Breast epithelium (tissue), 4 donors: ENCODE data around the gene SH2B3. TPM values are rescaled to one million over a fixed set of nuclear protein-coding genes. Genes with fewer than 3 reads are reported as not detected.

Experiments
- DNase-seq, 2 donors: peaks; one replicate each; pipeline ENCODE4 v3.0.0-alpha.2; 2019; ENCODE audit warnings: low spot score in 2 of 2
- H3K27ac ChIP-seq, 2 donors: fragments of 200-600 bp; sonication (generic) in 1 of 2; one replicate each; pipeline ENCODE4 v1.5.1; 2016 to 2019; ENCODE audit warnings: mild to moderate bottlenecking in 1 of 2
- H3K27me3 ChIP-seq, 2 donors: fragments of 200-600 bp; sonication (generic) in 1 of 2; one replicate each; pipeline versions ENCODE4 v1.5.1 to v1.6.0; 2017 to 2019; ENCODE audit warnings: control low read depth in 1 of 2, mild to moderate bottlenecking in 1 of 2
- H3K36me3 ChIP-seq: fragments of 200-600 bp; one replicate; pipeline ENCODE4 v1.5.1; 2019
- H3K4me1 ChIP-seq, 2 donors: fragments of 200-600 bp; sonication (generic); one replicate each; pipeline ENCODE4 v1.5.1; 2016 to 2019; ENCODE audit warnings: control low read depth in 1 of 2
- H3K4me3 ChIP-seq, 3 donors: fragments of 200-600 bp; sonication (generic); 1 replicate in 2 of 3; 2 replicates in 1 of 3; pipeline ENCODE4 v1.5.1; 2016 to 2019; ENCODE audit warnings: mild to moderate bottlenecking in 3 of 3, moderate library complexity in 2 of 3
- H3K9me3 ChIP-seq, 2 donors: fragments of 200-600 bp; sonication (generic) in 1 of 2; one replicate each; pipeline ENCODE4 v1.5.1; 2016 to 2019; ENCODE audit warnings: control low read depth in 1 of 2
- CTCF ChIP-seq, 3 donors: fragments of 450-650 bp; IDR thresholded peaks; one replicate each; pipeline ENCODE4 v1.5.1; 2016 to 2017; ENCODE audit warnings: antibody characterized with exemption in 3 of 3, mild to moderate bottlenecking in 3 of 3, moderate library complexity in 3 of 3
- POLR2A ChIP-seq: fragments of 450-650 bp; IDR thresholded peaks from one replicate; pipeline ENCODE4 v1.6.1; 2016; ENCODE audit warnings: antibody characterized with exemption, mild to moderate bottlenecking, moderate library complexity
- POLR2AphosphoS5 ChIP-seq, 3 donors: sonication (generic); formaldehyde crosslinking; IDR thresholded peaks; one replicate each; pipeline ENCODE4 v1.6.1; 2017; ENCODE audit warnings: antibody characterized with exemption in 3 of 3
- intact Hi-C: fragments of 100-400 bp; cut with DNase I; formaldehyde crosslinking; loops from one replicate; pipeline ENCODE4 v1.15.1; 2023; ENCODE audit warnings: low total_unique reads
- total RNA-seq, 3 donors: library from RNA; depleted of rRNA; stranded (reverse); fragments of >200 nt; gene quantifications; one replicate each; pipeline ENCODE4 v1.1.0, GENCODE V29; 2016

Gene SH2B3
- total RNA-seq, 3 donors from 2014 or later, result 13.9 to 27.4 (median 17.4) TPM

- Histone ChIP-seq H3K27ac (peak overlapping the region in 1 of 2 donors; percentile 62), H3K4me3 (no peak overlapping the region), H3K4me1 (no peaks in the 10 kb centered on the region), H3K9me3 (no peaks in the 10 kb centered on the region), H3K27me3 (no peaks in the 10 kb centered on the region), H3K36me3 (no peaks in the 10 kb centered on the region)
- intact Hi-C loops, result no loop called here
- no peak for TF ChIP-seq CTCF (IDR thresholded peaks at IDR 0.05)
- no peak for DNase-seq
These were observed 19.1 kb downstream of the SH2B3 start for GRCh38 chr12:111424793-111425251.

GRCh38 chr12:111425655-111426054, 19.9 kb downstream of the SH2B3 start:
- no peaks in the 10 kb centered on the region for H3K4me1 ChIP-seq
- peak overlapping the region in 1 of 2 donors; percentile 62 for H3K27ac ChIP-seq
- H3K4me3 ChIP-seq, result no peak overlapping the region
- H3K9me3 ChIP-seq, result no peaks in the 10 kb centered on the region
- H3K27me3 ChIP-seq, result no peaks in the 10 kb centered on the region
- intact Hi-C loops, result no loop called here
- TF ChIP-seq POLR2A (no peak), POLR2AphosphoS5 (IDR thresholded peaks at IDR 0.05) (no peak), CTCF (IDR thresholded peaks at IDR 0.05) (no peak)
- no peak for DNase-seq
- H3K36me3 ChIP-seq, result no peaks in the 10 kb centered on the region

- H3K27me3 ChIP-seq, result no peaks in the 10 kb centered on the region
- intact Hi-C loops, result no loop called here
- no peak overlapping the region for H3K4me3 ChIP-seq
- no peak for TF ChIP-seq POLR2A
- no peak for TF ChIP-seq POLR2AphosphoS5 (IDR thresholded peaks at IDR 0.05)
- no peak for TF ChIP-seq CTCF (IDR thresholded peaks at IDR 0.05)
- H3K27ac ChIP-seq, result no peak overlapping the region
- H3K36me3 ChIP-seq, result no peaks in the 10 kb centered on the region
- H3K4me1 ChIP-seq, result no peaks in the 10 kb centered on the region
- DNase-seq, result no peak
- no peaks in the 10 kb centered on the region for H3K9me3 ChIP-seq
These were observed 20.8 kb downstream of the SH2B3 start for GRCh38 chr12:111426344-111427185.

- H3K4me1 ChIP-seq, result no peaks in the 10 kb centered on the region
- H3K27ac ChIP-seq, result peak overlapping the region in 1 of 2 donors; percentile 80
- no peak for DNase-seq
- H3K4me3 ChIP-seq, result no peak overlapping the region
- H3K9me3 ChIP-seq, result no peaks in the 10 kb centered on the region
- no peaks in the 10 kb centered on the region for H3K27me3 ChIP-seq
- TF ChIP-seq POLR2AphosphoS5 (IDR thresholded peaks at IDR 0.05), result no peak
- no peak for TF ChIP-seq CTCF (IDR thresholded peaks at IDR 0.05)
- no peak for TF ChIP-seq POLR2A
- intact Hi-C loops, result no loop called here
- H3K36me3 ChIP-seq, result no peaks in the 10 kb centered on the region
These were observed 21.8 kb downstream of the SH2B3 start for GRCh38 chr12:111427417-111428074.
